GM19328 (cell line): ENCODE data around the gene GALNT6.
"Not testable (repeated sequence)": the region's sequence is repeated elsewhere in the genome, so short reads cannot be mapped to it uniquely, and the experiment has no call there.

Experiments used
- ATAC-seq: cut with Tn5 transposase; IDR thresholded peaks from one replicate; pipeline ENCODE4 v1.9.1; 2021; ENCODE audit warnings: mild to moderate bottlenecking, moderate library complexity; ENCODE audit not compliant: unreplicated experiment

Gene GALNT6

GRCh38 chr12:51324953-51325352, 66.3 kb downstream of the GALNT6 start:
- no peak for ATAC-seq

GRCh38 chr12:51323966-51324895, 67.0 kb downstream of the GALNT6 start, which contains the start of gene BIN2:
BIN2 (minus strand) TSS chr12:51324174; CDS start chr12:51324102, 72 bp downstream.
- no peak for ATAC-seq

GRCh38 chr12:51323317-51323960, 67.8 kb downstream of the GALNT6 start:
- ATAC-seq = no peak

- no peak for ATAC-seq
These were observed 68.8 kb downstream of the GALNT6 start for GRCh38 chr12:51322452-51322851.

GRCh38 chr12:51321882-51322281, 69.3 kb downstream of the GALNT6 start:
- no peak for ATAC-seq

GRCh38 chr12:51320695-51321320, 70.4 kb downstream of the GALNT6 start:
- no peak for ATAC-seq

- no peak for ATAC-seq
These were observed 70.9 kb downstream of the GALNT6 start for GRCh38 chr12:51320311-51320694.

- ATAC-seq = no peak
These were observed 72.2 kb downstream of the GALNT6 start for GRCh38 chr12:51318846-51319599.

- not testable (repeated sequence) for ATAC-seq
These were observed 73.0 kb downstream of the GALNT6 start for GRCh38 chr12:51318057-51318806.

GRCh38 chr12:51311389-51311788, 79.8 kb downstream of the GALNT6 start:
- no peak for ATAC-seq

- no peak for ATAC-seq
These were observed 83.3 kb downstream of the GALNT6 start for GRCh38 chr12:51307655-51308593.

GRCh38 chr12:51306507-51306906, 84.7 kb downstream of the GALNT6 start:
- ATAC-seq = no peak
